Epithelial cell of esophagus (primary cell): ENCODE results near the gene GPC3.
A peak's percentile ranks its signal among the peaks of the same experiment; 100 is the strongest.
"Not testable (repeated sequence)": the region's sequence is repeated elsewhere in the genome, so short reads cannot be mapped to it uniquely, and the experiment has no call there.

Experiments
- DNase-seq: peaks from one replicate; pipeline ENCODE4 v3.0.0; 2010; ENCODE audit warnings: low read depth
- H3K4me3 ChIP-seq: 2 replicates; pipeline ENCODE4 v1.5.1; 2011; ENCODE audit warnings: mild to moderate bottlenecking, low read length, control low read depth
- CTCF ChIP-seq: IDR thresholded peaks from 2 replicates; pipeline ENCODE4 v1.5.1; 2011; ENCODE audit warnings: low read depth, mild to moderate bottlenecking, low read length, control low read depth, inconsistent platforms; ENCODE audit not compliant: insufficient read depth; ENCODE audit errors: missing control alignments

The GPC3 gene

DNA sequence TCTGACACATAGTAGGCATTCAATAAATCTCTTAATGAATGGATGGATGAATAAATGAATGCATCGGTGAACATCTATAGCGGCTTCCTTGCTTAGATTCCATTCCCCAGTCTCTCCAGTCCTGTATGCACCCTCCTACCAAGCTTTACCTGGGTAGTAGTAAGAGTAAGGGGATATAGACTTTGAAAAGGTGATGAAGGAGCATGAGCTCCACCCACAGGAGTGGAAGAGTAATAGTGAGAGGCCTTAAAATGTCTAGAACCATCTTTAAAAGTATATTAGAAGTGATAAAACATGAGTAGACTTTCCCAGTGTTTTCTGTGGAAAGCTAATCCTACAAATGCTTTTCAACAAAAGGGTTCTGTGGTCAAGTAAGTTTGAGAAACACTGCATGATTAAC is 35.5 kb upstream of the GPC3 start:
- no peak overlapping the region for H3K4me3 ChIP-seq
- DNase-seq, result peak; percentile 22
- peak; percentile 20 for TF ChIP-seq CTCF

- H3K4me3 ChIP-seq, result no peak overlapping the region
- TF ChIP-seq CTCF, result no peak
- DNase-seq, result no peak
These were observed 34.3 kb upstream of the GPC3 start for GRCh38 chrX:134019567-134020206.

GRCh38 chrX:134016309-134016708 is 30.9 kb upstream of the GPC3 start:
- H3K4me3 ChIP-seq, DNase-seq: not testable (repeated sequence)

DNA sequence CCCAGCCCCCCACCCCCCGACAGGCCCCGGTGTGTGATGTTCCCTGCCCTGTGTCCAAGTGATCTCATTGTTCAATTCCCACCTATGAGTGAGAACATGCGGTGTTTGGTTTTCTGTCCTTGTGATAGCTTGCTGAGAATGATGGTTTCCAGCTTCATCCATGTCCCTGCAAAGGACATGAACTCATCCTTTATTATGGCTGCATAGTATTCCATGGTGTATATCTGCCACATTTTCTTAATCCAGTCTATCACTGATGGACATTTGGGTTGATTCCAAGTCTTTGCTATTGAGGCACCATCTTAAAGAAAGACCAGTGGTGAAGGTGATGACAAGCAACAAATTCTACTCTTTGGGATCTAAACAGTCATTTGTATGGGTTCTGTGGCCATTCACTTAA is 30.1 kb upstream of the GPC3 start:
- DNase-seq, H3K4me3 ChIP-seq: not testable (repeated sequence)

DNA sequence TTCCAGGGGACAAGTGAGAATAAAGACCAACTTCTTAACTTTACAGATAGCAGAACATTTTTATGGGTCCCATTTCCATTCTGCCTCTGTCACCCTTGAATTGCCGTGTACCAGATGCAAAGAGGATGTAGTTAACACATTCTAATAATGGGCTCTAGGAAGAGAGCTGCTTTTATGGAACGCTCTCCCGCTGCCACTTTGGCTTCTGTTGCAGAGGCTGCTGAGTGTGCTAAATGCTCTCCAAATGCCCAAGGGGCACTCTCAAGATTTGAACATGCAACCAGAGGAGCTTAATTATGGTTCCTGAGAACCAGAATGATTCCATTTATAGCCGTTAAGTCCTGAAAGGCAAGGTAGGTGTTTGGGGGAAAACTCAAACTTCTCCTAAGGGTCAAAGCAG is 28.1 kb upstream of the GPC3 start:
- TF ChIP-seq CTCF, result no peak
- DNase-seq, result no peak
- H3K4me3 ChIP-seq, result no peak overlapping the region

DNA sequence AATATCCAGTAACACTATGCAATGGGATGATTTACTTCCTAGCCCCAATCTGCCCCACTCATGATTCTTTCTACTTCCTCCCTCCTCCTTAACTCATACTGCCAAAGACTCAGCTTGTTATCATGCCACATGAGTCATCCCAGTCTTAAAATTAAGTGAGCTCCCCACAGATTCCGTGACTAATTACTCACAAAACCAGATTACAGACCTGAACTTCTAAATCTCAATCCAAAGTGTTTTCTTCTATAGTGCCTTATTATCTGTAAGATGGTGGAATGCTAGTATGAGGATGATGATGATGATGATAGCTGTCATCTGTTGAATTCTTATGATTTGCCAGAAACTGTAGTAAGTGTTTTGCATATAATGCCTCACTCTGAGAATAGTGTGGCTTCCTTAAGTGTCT is 27.7 kb upstream of the GPC3 start:
- TF ChIP-seq CTCF, result no peak
- no peak overlapping the region for H3K4me3 ChIP-seq
- DNase-seq, result peak; percentile 79

GRCh38 chrX:134010690-134011089 is 25.3 kb upstream of the GPC3 start:
- no peak overlapping the region for H3K4me3 ChIP-seq
- no peak for TF ChIP-seq CTCF
- DNase-seq, result no peak

DNA sequence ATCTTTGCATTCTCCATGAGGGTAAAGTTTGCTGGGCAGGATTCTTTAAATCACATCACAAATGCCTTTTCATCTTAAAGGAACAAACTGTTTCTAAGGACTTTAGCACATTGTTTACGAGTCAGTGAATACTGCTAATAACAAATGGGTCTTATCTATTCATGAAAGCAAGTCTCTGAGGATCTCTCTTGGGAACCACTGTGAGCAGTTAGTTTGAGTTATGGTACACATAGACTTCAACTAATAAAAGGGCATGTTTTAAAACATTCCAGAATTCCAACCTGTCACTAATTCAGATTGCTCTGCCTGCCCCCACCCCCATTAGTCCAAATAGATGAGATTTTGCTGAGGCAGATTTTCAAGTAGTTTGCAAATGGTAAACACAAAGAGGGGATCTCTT is 22.3 kb upstream of the GPC3 start:
- no peak overlapping the region for H3K4me3 ChIP-seq

More for the DNA sequence above, 22.3 kb upstream of the GPC3 start:
- TF ChIP-seq CTCF, result no peak
- DNase-seq, result no peak
